GM23338 (cell line): Measurements from ENCODE around the gene SHANK2. TPM values are rescaled to one million over a fixed set of nuclear protein-coding genes. Genes with fewer than 3 reads are reported as not detected.

Experiments
- ATAC-seq: fragments of 200-7000 bp; cut with Tn5 transposase; 3 replicates; pipeline ENCODE4 v1.9.1; 2020
- DNase-seq: peaks from one replicate; pipeline ENCODE4 v3.0.0-alpha.2; 2015; ENCODE audit warnings: low spot score
- H2AFZ ChIP-seq: fragments of 200-600 bp; sonication (generic); 2 replicates; pipeline ENCODE4 v1.8.0; 2016; ENCODE audit warnings: antibody characterized with exemption, mild to moderate bottlenecking, moderate library complexity
- H3F3A ChIP-seq: fragments of 200-600 bp; sonication (generic); replicated peaks from 2 replicates; pipeline ENCODE4 v1.8.0; 2017; ENCODE audit warnings: antibody characterized with exemption, mixed run types, low read depth
- H3K27ac ChIP-seq: fragments of 200-600 bp; sonication (generic); 2 replicates; pipeline ENCODE4 v1.6.1; 2016; ENCODE audit warnings: low read depth
- H3K27me3 ChIP-seq: fragments of 200-600 bp; sonication (generic); 2 replicates; pipeline ENCODE4 v1.8.0; 2016; ENCODE audit warnings: mild to moderate bottlenecking, mixed run types, moderate library complexity; ENCODE audit not compliant: insufficient read depth
- H3K36me3 ChIP-seq: fragments of 200-600 bp; sonication (generic); 2 replicates; pipeline ENCODE4 v1.8.0; 2016; ENCODE audit warnings: mild to moderate bottlenecking; ENCODE audit not compliant: insufficient read depth
- H3K4me1 ChIP-seq: fragments of 200-600 bp; sonication (generic); 2 replicates; pipeline ENCODE4 v1.8.0; 2016; ENCODE audit warnings: mild to moderate bottlenecking, moderate library complexity; ENCODE audit not compliant: insufficient read depth
- H3K4me2 ChIP-seq: fragments of 200-600 bp; sonication (generic); 2 replicates; pipeline ENCODE4 v1.7.1; 2017; ENCODE audit warnings: mixed run types
- H3K4me3 ChIP-seq: fragments of 200-600 bp; sonication (generic); 2 replicates; pipeline ENCODE4 v1.6.1; 2016; ENCODE audit warnings: mixed run types
- H3K79me2 ChIP-seq: fragments of 200-600 bp; sonication (generic); replicated peaks from 2 replicates; pipeline ENCODE4 v1.8.0; 2017; ENCODE audit warnings: mild to moderate bottlenecking; ENCODE audit not compliant: insufficient read depth
- H3K9me2 ChIP-seq: fragments of 200-600 bp; sonication (generic); 2 replicates; pipeline ENCODE4 v1.8.0; 2017; ENCODE audit not compliant: insufficient read depth
- H4K20me1 ChIP-seq: fragments of 200-600 bp; sonication (generic); replicated peaks from 2 replicates; pipeline ENCODE4 v1.8.0; 2017; ENCODE audit warnings: mild to moderate bottlenecking; ENCODE audit not compliant: insufficient read depth
- H3K27ac Mint-ChIP-seq: 2 replicates; pipeline ENCODE4 v1.8.0; 2020; ENCODE audit warnings: inconsistent platforms, mild to moderate bottlenecking, moderate library complexity, mixed read lengths
- H3K27me3 Mint-ChIP-seq: 3 replicates; pipeline ENCODE4 v1.8.0; 2022; ENCODE audit warnings: low read depth, mild to moderate bottlenecking, moderate library complexity, mixed read lengths, inconsistent platforms; ENCODE audit not compliant: insufficient read depth, poor library complexity
- H3K36me3 Mint-ChIP-seq: 3 replicates; pipeline ENCODE4 v1.8.0; 2021; ENCODE audit warnings: low read depth, mild to moderate bottlenecking, inconsistent platforms, moderate library complexity, mixed read lengths
- H3K4me1 Mint-ChIP-seq: 3 replicates; pipeline ENCODE4 v1.8.0; 2020; ENCODE audit warnings: mild to moderate bottlenecking, inconsistent platforms, mixed read lengths
- H3K4me3 Mint-ChIP-seq: 3 replicates; pipeline ENCODE4 v1.8.0; 2021; ENCODE audit warnings: moderate library complexity, mild to moderate bottlenecking, inconsistent platforms, mixed read lengths
- H3K9me3 Mint-ChIP-seq: 3 replicates; pipeline ENCODE4 v1.8.0; 2020; ENCODE audit warnings: moderate library complexity, mild to moderate bottlenecking, inconsistent platforms, mixed read lengths
- EZH2phosphoT487 ChIP-seq: fragments of 200-600 bp; sonication (generic); IDR thresholded peaks from one replicate; pipeline ENCODE4 v1.8.1; 2018; ENCODE audit warnings: antibody characterized with exemption; ENCODE audit not compliant: unreplicated experiment
- ZNF331 ChIP-seq: fragments of 250-450 bp; sonication (Bioruptor Pico); IDR thresholded peaks from 2 replicates; pipeline ENCODE4 v1.5.0; 2020; ENCODE audit warnings: low read depth, mild to moderate bottlenecking, moderate library complexity
- ZNF462 ChIP-seq: fragments of 250-450 bp; sonication (Bioruptor Pico); IDR thresholded peaks from 2 replicates; pipeline ENCODE4 v1.5.0; 2020; ENCODE audit warnings: mild to moderate bottlenecking, moderate library complexity
- polyA plus RNA-seq: library from polyadenylated mRNA; unstranded; fragments of >200 nt; fragmentation: Nextera tagmentation; extraction: Ambion mirVana; gene quantifications from 2 replicates; pipeline ENCODE4 v1.2.1, GENCODE V29; 2016
- total RNA-seq: library from RNA; depleted of rRNA; stranded (reverse); fragments of >200 nt; shearing (Covaris generic); gene quantifications from 2 replicates; pipeline ENCODE4 v1.2.3, GENCODE V29; 2014

Gene SHANK2
- total and polyA plus RNA-seq, 2 experiments from 2014 or later = 22.0 to 81.4 TPM

- no peak overlapping the region for H3K4me2 ChIP-seq
- no peak for DNase-seq
- H3K4me1 Mint-ChIP-seq = peaks cover 51% of the 10 kb centered on the region
These were observed 14.0 kb downstream of the SHANK2 start for GRCh38 chr11:71238285-71238875.

More at GRCh38 chr11:71238285-71238875, 14.0 kb downstream of the SHANK2 start:
- peaks cover 33% of the 10 kb centered on the region for H3K4me1 ChIP-seq
- Mint-ChIP-seq H3K9me3 (no peaks in the 10 kb centered on the region), H3K36me3 (peaks cover 62% of the 10 kb centered on the region), H3K27me3 (peaks cover 14% of the 10 kb centered on the region), H3K27ac (no peak overlapping the region), H3K4me3 (no peak overlapping the region)
- H2AFZ ChIP-seq = no peak overlapping the region
- ATAC-seq = no peak
- no peak for TF ChIP-seq ZNF331 (CRISPR knock-in tag)
- TF ChIP-seq EZH2phosphoT487 = no peak
- no peak for TF ChIP-seq ZNF462 (CRISPR knock-in tag)
- H3K27ac ChIP-seq = no peak overlapping the region
- H3K4me3 ChIP-seq = no peak overlapping the region
- no peaks in the 10 kb centered on the region; the same call in 1 of the 2 replicates for H3F3A ChIP-seq
- H3K79me2 ChIP-seq = peaks cover 97% of the 10 kb centered on the region
- H4K20me1 ChIP-seq = peaks cover 30% of the 10 kb centered on the region
- no peaks in the 10 kb centered on the region for H3K27me3 ChIP-seq
- no peaks in the 10 kb centered on the region for H3K9me2 ChIP-seq
- 0 out of 2 replicates have a peak, but pooled peaks cover 5% of the 10 kb centered on the region for H3K36me3 ChIP-seq
